ENCODE measurements around the gene RIMS4.
"Not testable (repeated sequence)": the region's sequence is repeated elsewhere in the genome, so short reads cannot be mapped to it uniquely, and the experiment has no call there.

Gene RIMS4

DNA sequence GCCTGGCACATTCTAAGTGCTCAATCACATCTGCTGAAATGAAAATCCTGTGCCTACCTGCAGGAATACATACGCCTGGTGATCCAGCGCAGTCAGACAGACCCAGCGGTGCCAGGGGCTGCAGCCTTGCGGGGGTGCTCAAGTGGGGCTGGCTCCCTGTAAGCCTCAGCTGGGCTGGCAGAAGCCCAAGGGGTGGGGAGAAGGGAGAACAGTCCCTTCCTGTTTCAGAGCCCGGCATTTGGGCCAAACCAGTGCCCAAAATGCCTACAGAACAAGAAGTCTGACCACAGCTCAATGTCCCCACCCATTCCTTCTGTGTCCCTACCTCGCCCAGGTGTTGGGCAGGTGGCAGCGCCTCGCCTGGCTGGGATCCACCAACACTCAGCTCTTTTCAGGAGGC, 42.1 kb downstream of the RIMS4 start:
- Histone ChIP-seq H3K4me1 (peaks cover 0 to 19% (median 13%) of the 10 kb centered on the region in 10 experiments; a peak in 11 of 20 replicates), H3K9me3 (replicated peaks in 1 of 11) (no peaks in the 10 kb centered on the region), H3K9ac (no peak overlapping the region), H3K36me3 (no peaks in the 10 kb centered on the region), H4K20me1 (peaks cover 0 to 11% (median 0%) of the 10 kb centered on the region in 11 experiments; a peak in 3 of 22 replicates), H3K4me3 (no peak overlapping the region), H3K27ac (no peak overlapping the region), H3K27me3 (no peaks in the 10 kb centered on the region), H3K4me2 (no peak overlapping the region)
- no peak for TF ChIP-seq Cebpa-rat (IDR thresholded peaks at IDR 0.05)

DNA sequence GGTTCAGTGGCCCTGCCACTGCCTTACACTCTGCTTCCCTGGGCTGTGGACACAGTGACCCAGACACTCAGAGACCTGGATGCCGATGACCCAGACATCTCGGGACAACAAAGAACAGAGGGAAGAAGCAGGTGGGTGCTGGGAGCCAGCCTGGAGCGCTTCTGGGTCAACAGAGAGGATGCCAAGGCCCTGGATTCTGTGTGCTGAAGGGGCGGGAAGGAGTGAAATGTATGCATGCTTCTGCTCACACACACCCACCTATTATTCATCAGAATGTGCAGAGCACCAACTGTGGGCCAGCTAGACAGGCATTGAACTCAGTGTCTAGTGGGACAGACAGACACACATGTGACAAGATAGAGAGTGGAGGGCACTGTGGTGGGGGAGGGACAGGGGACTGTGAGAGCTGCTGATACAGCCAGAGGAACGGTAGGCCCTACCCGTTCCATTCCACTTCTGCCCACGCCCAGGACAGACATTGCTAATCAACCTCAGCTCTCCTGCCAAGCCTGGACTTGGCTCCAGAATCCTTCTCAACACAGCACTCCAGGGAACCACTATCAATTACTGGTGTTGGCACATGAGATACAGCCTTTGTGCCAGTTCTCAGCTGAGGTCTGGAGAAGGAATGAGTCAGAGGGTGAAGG, 44.5 kb downstream of the RIMS4 start:
- no peaks in the 10 kb centered on the region for H3K36me3 ChIP-seq
- H3K4me2 ChIP-seq = no peak overlapping the region
- no peaks in the 10 kb centered on the region for H3K27me3 ChIP-seq
- no peak overlapping the region for H3K4me3 ChIP-seq
- H4K20me1 ChIP-seq = peaks cover 0 to 8% (median 0%) of the 10 kb centered on the region in 11 experiments; a peak in 3 of 22 replicates
- no peak overlapping the region for H3K27ac ChIP-seq
- peaks cover 0 to 17% (median 11%) of the 10 kb centered on the region in 10 experiments; a peak in 11 of 20 replicates for H3K4me1 ChIP-seq
- H3K9ac ChIP-seq = no peak overlapping the region
- no peaks in the 10 kb centered on the region for H3K9me3 ChIP-seq (replicated peaks in 1 of 11)
- no peak for TF ChIP-seq Cebpa-rat (IDR thresholded peaks at IDR 0.05)

DNA sequence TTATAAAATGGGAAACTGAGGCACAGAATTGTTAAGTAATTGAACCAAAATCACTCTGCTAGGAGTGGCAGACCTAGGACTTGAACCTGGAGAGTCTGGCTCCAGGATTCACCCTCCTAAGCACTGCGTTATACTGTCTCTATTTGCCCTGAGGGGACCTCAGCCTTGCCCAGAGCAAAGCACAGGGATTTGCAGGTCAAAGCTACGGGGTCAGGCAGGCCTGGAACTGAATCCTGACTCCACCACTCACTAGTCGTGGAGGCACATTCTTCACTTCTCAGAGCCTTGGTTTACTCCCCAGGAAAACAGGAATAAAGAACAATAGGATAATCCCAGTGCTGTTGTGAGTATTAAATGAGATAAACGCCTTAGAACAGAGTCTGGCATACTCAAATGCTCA, 45.3 kb downstream of the RIMS4 start:
- H3K36me3 ChIP-seq = no peaks in the 10 kb centered on the region
- H3K4me2 ChIP-seq = no peak overlapping the region
- H3K4me3 ChIP-seq = no peak overlapping the region
- H3K27me3 ChIP-seq = no peaks in the 10 kb centered on the region
- no peak overlapping the region for H3K9ac ChIP-seq
- no peaks in the 10 kb centered on the region for H3K9me3 ChIP-seq (replicated peaks in 1 of 11)
- TF ChIP-seq Cebpa-rat (IDR thresholded peaks at IDR 0.05) = no peak
- H3K27ac ChIP-seq = no peak overlapping the region
- peaks cover 0 to 8% (median 0%) of the 10 kb centered on the region in 11 experiments; a peak in 2 of 22 replicates for H4K20me1 ChIP-seq
- peaks cover 0 to 17% (median 11%) of the 10 kb centered on the region in 10 experiments; a peak in 11 of 20 replicates for H3K4me1 ChIP-seq

DNA sequence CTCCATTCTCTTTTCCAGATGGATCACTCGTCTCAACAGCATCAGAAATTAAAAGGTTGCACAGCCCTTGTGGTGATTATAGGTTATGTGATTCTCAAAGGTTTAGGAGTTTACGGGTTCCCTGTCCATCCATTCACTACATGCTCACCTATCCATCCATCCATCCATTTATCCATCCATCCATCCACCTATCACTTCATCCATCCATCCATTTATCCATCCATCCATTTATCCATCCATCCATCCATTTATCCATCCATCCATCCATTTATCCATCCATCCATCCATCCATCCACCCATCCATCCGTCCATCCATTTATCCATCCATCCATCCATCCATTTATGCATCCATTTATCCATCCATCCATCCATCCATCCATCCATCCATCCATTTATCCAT, 46.5 kb downstream of the RIMS4 start:
- H3K9me3 ChIP-seq (replicated peaks in 1 of 11); H4K20me1 ChIP-seq; H3K36me3 ChIP-seq; H3K4me1 ChIP-seq; H3K27ac ChIP-seq; H3K27me3 ChIP-seq; H3K4me3 ChIP-seq; H3K4me2 ChIP-seq; H3K9ac ChIP-seq: not testable (repeated sequence)

DNA sequence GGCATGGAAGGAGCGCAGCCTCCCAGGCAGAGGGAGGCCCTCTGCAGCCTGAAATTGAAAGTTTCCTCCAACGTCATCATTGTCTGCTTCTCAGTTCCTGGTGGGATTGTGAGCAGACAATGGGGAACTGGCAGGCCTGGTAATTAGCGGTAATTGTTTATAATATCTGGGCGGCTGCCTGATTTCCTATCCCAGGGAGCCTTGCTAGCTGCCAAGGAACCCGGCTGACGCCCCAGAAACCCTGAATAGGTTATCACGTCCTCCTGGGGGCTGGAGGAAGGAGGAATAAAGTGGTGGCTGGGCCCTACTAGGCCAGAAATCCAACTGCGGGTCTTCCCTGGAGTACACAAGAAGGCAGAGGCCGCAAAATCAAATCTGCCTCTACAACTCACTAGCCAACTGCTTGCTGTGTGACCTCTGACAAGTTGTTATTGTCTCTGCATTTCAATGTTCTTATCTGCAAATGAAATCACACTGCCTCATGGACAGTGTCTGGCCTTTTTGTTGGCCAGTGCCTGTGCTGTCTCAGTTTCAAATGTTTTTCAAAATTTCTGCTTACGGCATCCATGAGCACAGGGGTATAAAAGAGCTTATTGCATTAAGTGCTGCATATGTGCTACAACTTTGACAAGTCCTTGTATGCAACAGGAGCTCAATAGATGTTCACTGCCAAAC, 47.7 kb downstream of the RIMS4 start:
- Histone ChIP-seq H3K27ac (no peak overlapping the region), H3K9ac (no peak overlapping the region), H3K4me2 (no peak overlapping the region), H3K4me3 (no peak overlapping the region), H3K4me1 (peaks cover 0 to 8% (median 0%) of the 10 kb centered on the region in 10 experiments; a peak in 2 of 20 replicates), H3K36me3 (no peaks in the 10 kb centered on the region), H3K9me3 (replicated peaks in 1 of 11) (no peaks in the 10 kb centered on the region), H3K27me3 (no peaks in the 10 kb centered on the region), H4K20me1 (no peaks in the 10 kb centered on the region; a peak in 1 of 22 replicates)
- no peak for TF ChIP-seq Cebpa-rat (IDR thresholded peaks at IDR 0.05)

DNA sequence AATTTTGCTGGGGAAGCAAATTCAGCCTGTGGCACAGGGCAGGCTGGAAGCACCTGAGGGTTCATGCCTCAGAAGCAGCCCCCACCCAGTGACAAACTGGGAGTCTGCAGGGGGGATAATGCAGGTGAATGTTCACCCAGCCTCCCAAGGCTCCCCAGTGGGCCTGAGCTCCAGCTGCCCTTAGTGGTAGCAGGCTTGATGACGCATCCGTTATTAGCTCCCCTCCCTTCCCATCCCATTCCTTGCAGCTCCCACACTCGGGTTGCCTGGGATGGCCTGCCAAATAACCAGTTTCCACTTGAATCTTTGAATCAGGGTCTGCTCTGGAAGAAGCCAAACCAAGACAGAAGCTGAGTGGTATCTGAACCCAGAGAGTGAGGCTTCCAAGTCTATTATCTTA, 48.9 kb downstream of the RIMS4 start:
- Histone ChIP-seq H3K4me3 (no peak overlapping the region), H3K4me2 (no peak overlapping the region), H3K9me3 (replicated peaks in 1 of 11) (no peaks in the 10 kb centered on the region), H4K20me1 (no peaks in the 10 kb centered on the region; a peak in 1 of 22 replicates), H3K36me3 (no peaks in the 10 kb centered on the region), H3K9ac (no peak overlapping the region), H3K4me1 (peaks cover 0 to 8% (median 0%) of the 10 kb centered on the region in 10 experiments; a peak in 2 of 20 replicates), H3K27ac (no peak overlapping the region), H3K27me3 (no peaks in the 10 kb centered on the region)
- no peak for TF ChIP-seq Cebpa-rat (IDR thresholded peaks at IDR 0.05)

DNA sequence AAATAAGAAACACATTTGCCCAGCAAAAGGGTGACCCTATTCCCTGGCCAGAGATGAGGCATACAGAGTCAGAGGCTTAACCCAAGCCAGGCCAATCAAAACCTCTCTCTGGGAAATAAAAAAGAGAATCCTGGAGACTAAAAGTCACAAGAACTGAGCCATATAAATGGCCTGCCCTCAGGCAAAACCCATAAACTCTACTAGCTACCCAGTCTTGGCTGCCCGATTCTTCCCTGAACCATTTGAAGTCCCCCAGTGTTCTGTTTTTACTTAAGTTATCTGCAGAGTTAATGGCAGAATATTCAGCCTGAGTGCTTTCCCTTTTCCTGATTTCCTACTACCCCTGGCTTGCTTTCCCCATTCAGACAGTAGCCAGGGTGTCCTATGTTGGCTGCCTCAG, 50.8 kb downstream of the RIMS4 start:
- Histone ChIP-seq H3K36me3 (no peaks in the 10 kb centered on the region), H3K27ac (no peak overlapping the region), H3K4me3 (no peak overlapping the region), H3K9me3 (replicated peaks in 1 of 11) (no peaks in the 10 kb centered on the region), H3K27me3 (no peaks in the 10 kb centered on the region), H3K9ac (no peak overlapping the region), H3K4me1 (peaks cover 0 to 8% (median 0%) of the 10 kb centered on the region in 10 experiments; a peak in 2 of 20 replicates), H3K4me2 (no peak overlapping the region), H4K20me1 (no peaks in the 10 kb centered on the region)
- no peak for TF ChIP-seq Cebpa-rat (IDR thresholded peaks at IDR 0.05)

DNA sequence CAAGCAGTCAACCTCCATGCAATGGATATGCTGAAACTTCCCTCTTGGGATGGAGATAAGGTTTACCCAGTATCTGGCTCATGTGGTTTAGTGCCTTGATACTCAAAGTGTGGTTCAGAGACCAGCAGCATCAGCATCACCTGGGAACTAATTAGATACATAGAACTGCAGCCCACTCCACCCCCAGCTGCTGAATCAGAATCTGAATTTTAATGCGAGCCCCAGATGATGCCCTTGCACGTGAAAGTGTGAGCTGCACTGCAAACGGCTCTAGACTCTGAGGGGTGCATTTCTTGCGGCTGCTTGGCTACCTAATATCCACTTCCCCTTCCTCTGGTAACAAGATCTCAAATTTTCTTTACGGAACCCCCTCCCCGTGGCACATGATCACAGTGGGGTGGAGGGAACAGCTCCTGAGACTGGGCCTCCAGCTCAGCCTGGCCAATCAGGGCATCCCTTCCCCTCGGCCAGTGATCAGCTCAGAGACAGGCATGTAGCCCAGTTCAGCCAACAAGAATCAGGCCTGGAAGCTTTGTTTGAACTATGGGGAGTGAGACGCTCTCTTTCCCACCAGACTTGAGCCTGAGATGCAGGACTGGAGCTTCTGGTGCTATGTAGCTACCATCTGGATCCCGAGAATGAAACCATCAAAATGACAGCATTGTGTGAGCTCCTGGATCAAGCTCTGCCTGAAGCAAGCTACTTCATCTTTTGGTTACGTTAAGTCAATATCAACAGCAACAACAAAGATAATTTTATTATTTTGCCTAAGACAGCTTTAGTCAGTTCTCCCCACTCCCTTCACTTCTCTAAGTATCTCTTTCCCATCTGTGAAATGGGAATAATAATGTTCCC, 51.9 kb downstream of the RIMS4 start:
- Histone ChIP-seq H3K36me3 (no peaks in the 10 kb centered on the region), H3K4me1 (peaks cover 0 to 8% (median 0%) of the 10 kb centered on the region in 10 experiments; a peak in 2 of 20 replicates), H3K27ac (no peak overlapping the region), H3K27me3 (no peaks in the 10 kb centered on the region), H3K9me3 (replicated peaks in 1 of 11) (no peaks in the 10 kb centered on the region), H4K20me1 (no peaks in the 10 kb centered on the region), H3K9ac (no peak overlapping the region), H3K4me3 (no peak overlapping the region), H3K4me2 (no peak overlapping the region)
- no peak for TF ChIP-seq Cebpa-rat (IDR thresholded peaks at IDR 0.05)

DNA sequence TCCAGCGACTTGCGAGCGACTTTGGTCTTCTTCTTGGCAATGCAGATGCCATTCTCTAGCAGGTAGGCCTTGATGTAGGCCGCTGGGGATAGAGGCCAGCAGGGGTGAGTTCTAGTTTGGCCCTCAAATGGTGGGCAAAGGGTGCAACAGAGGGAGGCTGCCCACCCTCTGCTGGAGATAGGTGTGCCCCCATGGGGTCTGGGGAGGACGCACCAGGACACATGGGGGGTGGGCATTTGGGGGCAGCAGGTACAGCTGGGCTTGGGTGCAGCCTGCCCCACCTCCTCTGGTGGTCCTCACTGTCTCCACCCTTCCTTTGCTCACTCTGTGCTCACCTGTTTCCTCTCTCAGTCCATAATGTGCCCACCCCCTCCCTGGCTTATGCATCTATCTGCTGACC, 53.4 kb downstream of the RIMS4 start:
- Histone ChIP-seq H4K20me1 (no peaks in the 10 kb centered on the region; a peak in 1 of 22 replicates), H3K27ac (no peak overlapping the region), H3K36me3 (no peaks in the 10 kb centered on the region), H3K9ac (no peak overlapping the region), H3K27me3 (no peaks in the 10 kb centered on the region), H3K4me2 (no peak overlapping the region), H3K9me3 (replicated peaks in 1 of 11) (no peaks in the 10 kb centered on the region), H3K4me3 (no peak overlapping the region), H3K4me1 (peaks cover 0 to 16% (median 7%) of the 10 kb centered on the region in 10 experiments; a peak in 15 of 20 replicates)
- TF ChIP-seq Cebpa-rat (IDR thresholded peaks at IDR 0.05) = no peak
